Astrocyte of the spinal cord (primary cell): ENCODE results near the gene TMEM238L.

Source experiments
- DNase-seq: peaks from one replicate; pipeline ENCODE4 v3.0.0; 2011; ENCODE audit warnings: low read depth, low spot score
- H3K4me3 ChIP-seq: 2 replicates; pipeline ENCODE4 v1.5.1; 2011; ENCODE audit warnings: low read depth, mild to moderate bottlenecking, low read length, moderate library complexity
- CTCF ChIP-seq: IDR thresholded peaks from 2 replicates; pipeline ENCODE4 v1.5.1; 2012; ENCODE audit warnings: low read depth, mild to moderate bottlenecking, low read length, inconsistent platforms
- in situ Hi-C: cut with HindIII; loops from 2 replicates; pipeline ENCODE4 v1.10.0; 2017; ENCODE audit warnings: low sequenced_read_pairs

TMEM238L gene

GRCh38 chr17:10790491-10791401 is 13.2 kb downstream of the TMEM238L start:
- TF ChIP-seq CTCF, result no peak

GRCh38 chr17:10789694-10790271 is 14.1 kb downstream of the TMEM238L start:
- no peak for TF ChIP-seq CTCF
- no peak overlapping the region for H3K4me3 ChIP-seq
- in situ Hi-C loops, result no loop called here
- DNase-seq, result no peak

More at GRCh38 chr17:10790491-10791401, 13.2 kb downstream of the TMEM238L start:
- no peak for DNase-seq
- no peak overlapping the region for H3K4me3 ChIP-seq
- in situ Hi-C loops, result no loop called here

GRCh38 chr17:10787306-10788045 is 16.4 kb downstream of the TMEM238L start:
- in situ Hi-C loops, result no loop called here

GRCh38 chr17:10785295-10785694 is 18.6 kb downstream of the TMEM238L start:
- H3K4me3 ChIP-seq, result no peak overlapping the region
- in situ Hi-C loops, result no loop called here
- no peak for TF ChIP-seq CTCF
- DNase-seq, result no peak

More at GRCh38 chr17:10787306-10788045, 16.4 kb downstream of the TMEM238L start:
- TF ChIP-seq CTCF, result no peak
- no peak overlapping the region for H3K4me3 ChIP-seq
- DNase-seq, result no peak

- DNase-seq, result no peak
- H3K4me3 ChIP-seq, result no peak overlapping the region
- in situ Hi-C loops, result no loop called here
- no peak for TF ChIP-seq CTCF
These were observed 24.3 kb downstream of the TMEM238L start for GRCh38 chr17:10779609-10780008.

- in situ Hi-C loops, result no loop called here
- no peak for DNase-seq
- no peak overlapping the region for H3K4me3 ChIP-seq
- no peak for TF ChIP-seq CTCF
These were observed 26.0 kb downstream of the TMEM238L start for GRCh38 chr17:10777890-10778289.
